Fibroblast of the conjunctiva (primary cell): ENCODE measurements around the gene ITGB3BP.
"Not testable (repeated sequence)": the region's sequence is repeated elsewhere in the genome, so short reads cannot be mapped to it uniquely, and the experiment has no call there.

ENCODE experiments used
- DNase-seq: peaks from one replicate; pipeline ENCODE4 v3.0.0-alpha.2; 2010; ENCODE audit warnings: low read depth

ITGB3BP gene

GRCh38 chr1:63522891-63523728 is at the start of gene ITGB3BP, which contains the start of gene EFCAB7:
TSS of gene ITGB3BP (minus strand) at chr1:63523225. CDS start at chr1:63523133, 92 bp downstream.
TSS of gene EFCAB7 (plus strand) at chr1:63523525. CDS start at chr1:63525573, 2,048 bp downstream.
- DNase-seq, result peak; percentile 90

- not testable (repeated sequence) for DNase-seq
Measured at GRCh38 chr1:63572686-63573085, 49.7 kb upstream of the ITGB3BP start.

- no peak for DNase-seq
Measured at GRCh38 chr1:63569640-63570316, 46.8 kb upstream of the ITGB3BP start.

GRCh38 chr1:63569068-63569467 is 46.0 kb upstream of the ITGB3BP start:
- no peak for DNase-seq

GRCh38 chr1:63563745-63564144 is 40.7 kb upstream of the ITGB3BP start:
- DNase-seq, result no peak

GRCh38 chr1:63559357-63559756 is 36.3 kb upstream of the ITGB3BP start:
- no peak for DNase-seq

GRCh38 chr1:63557365-63557987 is 34.5 kb upstream of the ITGB3BP start:
- peak; percentile 23 for DNase-seq

GRCh38 chr1:63555480-63555879 is 32.5 kb upstream of the ITGB3BP start:
- DNase-seq, result no peak

GRCh38 chr1:63548877-63549276 is 25.9 kb upstream of the ITGB3BP start:
- DNase-seq, result no peak

- DNase-seq, result no peak
Measured at GRCh38 chr1:63548303-63548702, 25.3 kb upstream of the ITGB3BP start.

- DNase-seq, result peak; percentile 80
Measured at GRCh38 chr1:63547621-63548294, 24.7 kb upstream of the ITGB3BP start.

- DNase-seq, result peak; percentile 10
Measured at GRCh38 chr1:63545780-63546179, 22.8 kb upstream of the ITGB3BP start.

- no peak for DNase-seq
Measured at GRCh38 chr1:63537940-63538339, 14.9 kb upstream of the ITGB3BP start.

GRCh38 chr1:63537006-63537405 is 14.0 kb upstream of the ITGB3BP start:
- no peak for DNase-seq

- DNase-seq, result no peak
Measured at GRCh38 chr1:63534406-63534805, 11.4 kb upstream of the ITGB3BP start.

- no peak for DNase-seq
Measured at GRCh38 chr1:63533931-63534330, 10.9 kb upstream of the ITGB3BP start.

GRCh38 chr1:63532727-63533126 is 9.7 kb upstream of the ITGB3BP start:
- no peak for DNase-seq

GRCh38 chr1:63524201-63524600 is 1.2 kb upstream of the ITGB3BP start:
- no peak for DNase-seq

GRCh38 chr1:63523738-63524137 is 713 bp upstream of the ITGB3BP start:
- peak; percentile 3 for DNase-seq

GRCh38 chr1:63516629-63517028 is 6.4 kb downstream of the ITGB3BP start:
- DNase-seq, result no peak

- no peak for DNase-seq
Measured at GRCh38 chr1:63512584-63512983, 10.4 kb downstream of the ITGB3BP start.

- DNase-seq, result no peak
Measured at GRCh38 chr1:63509718-63510117, 13.3 kb downstream of the ITGB3BP start.
